IPS DF 4.7 (cell line): ENCODE results near the gene HSD3B7.

Experiments used
- DNase-seq: peaks from one replicate; pipeline ENCODE4 v3.0.0-alpha.2; 2013; ENCODE audit warnings: low spot score; ENCODE audit errors: extremely low read depth

Gene HSD3B7

DNA sequence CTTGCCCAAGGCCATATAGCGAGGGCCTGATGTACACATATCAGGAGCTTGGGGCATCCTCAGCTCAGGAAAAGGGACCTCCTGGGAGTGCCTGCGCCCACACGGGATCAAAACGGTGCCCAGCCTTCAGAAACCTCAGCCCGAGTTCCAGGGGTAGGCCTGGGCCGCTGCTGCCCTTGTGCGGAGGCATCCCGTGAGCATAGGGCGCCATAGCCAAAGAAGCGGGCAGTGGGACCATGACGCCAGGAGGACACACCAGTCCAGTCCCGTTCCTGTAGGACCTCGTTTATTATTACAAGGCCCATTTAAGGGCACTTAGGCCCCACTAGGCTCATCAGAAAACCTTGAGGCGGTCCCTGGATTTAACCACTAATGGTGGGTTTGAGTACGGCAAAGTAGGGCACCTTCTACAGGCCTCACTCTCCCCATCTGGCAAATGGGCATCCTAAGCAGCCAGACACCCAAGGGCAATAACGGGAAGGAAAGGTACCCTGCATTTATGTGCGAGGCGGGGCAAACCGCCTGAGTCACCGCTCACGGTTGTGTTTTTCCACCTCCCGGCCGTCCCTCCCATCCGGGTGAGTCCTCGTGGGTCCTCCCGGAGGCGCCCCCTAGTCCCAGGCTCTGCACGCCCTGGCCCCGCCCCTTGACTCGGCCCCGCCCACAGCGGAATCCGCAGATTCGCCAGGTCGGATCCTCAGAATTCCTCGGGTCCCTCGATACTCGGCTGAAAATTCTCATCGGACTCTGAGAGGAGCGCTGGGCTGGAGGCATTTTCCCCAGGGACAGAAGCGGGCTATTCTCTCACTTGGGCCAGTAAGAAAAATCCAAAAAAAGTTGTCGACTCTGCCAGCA is 28.2 kb upstream of the HSD3B7 start:
- DNase-seq, result no peak

DNA sequence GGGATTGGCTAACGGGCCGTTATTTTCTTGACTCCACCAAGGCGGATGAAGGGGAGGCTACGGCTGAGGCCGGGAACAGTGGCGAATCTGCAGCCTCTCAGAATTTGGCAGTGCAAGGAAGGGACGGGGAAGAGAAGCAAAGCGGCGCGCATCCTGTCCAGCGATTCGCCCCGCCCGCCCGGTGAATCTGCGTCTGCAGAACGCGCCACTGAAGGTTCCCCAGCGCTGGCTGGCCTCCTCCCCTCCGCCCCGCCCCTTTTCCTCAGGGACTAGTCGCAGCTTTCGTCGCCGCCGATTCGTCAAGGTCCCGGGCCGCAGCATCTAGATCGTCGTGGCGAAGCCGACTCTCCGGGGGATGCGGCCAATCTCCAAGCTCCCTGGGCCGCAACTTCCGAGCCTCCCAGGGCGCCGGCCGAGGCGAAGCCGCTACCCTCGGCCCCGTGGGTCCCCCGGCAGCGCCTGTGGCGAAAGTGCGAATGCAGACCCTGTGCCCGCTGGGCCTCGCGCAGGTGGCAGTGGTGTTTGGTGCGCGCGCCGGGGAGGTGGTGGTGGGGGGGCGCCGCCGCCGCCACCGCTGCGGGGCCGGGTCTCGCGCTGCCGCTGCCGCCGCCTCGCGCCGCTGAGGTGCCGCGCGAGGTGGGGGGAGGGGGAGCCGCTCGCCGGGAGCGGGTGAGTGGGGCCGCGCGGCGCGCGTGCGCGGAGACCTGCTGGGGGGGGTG is 27.4 kb upstream of the HSD3B7 start, which contains the start of gene SETD1A:
Gene SETD1A, plus strand, starts transcription at position 299 of the 719 bp plus-strand sequence. CDS start 978 bp downstream, outside the sequence.
- no peak for DNase-seq

DNA sequence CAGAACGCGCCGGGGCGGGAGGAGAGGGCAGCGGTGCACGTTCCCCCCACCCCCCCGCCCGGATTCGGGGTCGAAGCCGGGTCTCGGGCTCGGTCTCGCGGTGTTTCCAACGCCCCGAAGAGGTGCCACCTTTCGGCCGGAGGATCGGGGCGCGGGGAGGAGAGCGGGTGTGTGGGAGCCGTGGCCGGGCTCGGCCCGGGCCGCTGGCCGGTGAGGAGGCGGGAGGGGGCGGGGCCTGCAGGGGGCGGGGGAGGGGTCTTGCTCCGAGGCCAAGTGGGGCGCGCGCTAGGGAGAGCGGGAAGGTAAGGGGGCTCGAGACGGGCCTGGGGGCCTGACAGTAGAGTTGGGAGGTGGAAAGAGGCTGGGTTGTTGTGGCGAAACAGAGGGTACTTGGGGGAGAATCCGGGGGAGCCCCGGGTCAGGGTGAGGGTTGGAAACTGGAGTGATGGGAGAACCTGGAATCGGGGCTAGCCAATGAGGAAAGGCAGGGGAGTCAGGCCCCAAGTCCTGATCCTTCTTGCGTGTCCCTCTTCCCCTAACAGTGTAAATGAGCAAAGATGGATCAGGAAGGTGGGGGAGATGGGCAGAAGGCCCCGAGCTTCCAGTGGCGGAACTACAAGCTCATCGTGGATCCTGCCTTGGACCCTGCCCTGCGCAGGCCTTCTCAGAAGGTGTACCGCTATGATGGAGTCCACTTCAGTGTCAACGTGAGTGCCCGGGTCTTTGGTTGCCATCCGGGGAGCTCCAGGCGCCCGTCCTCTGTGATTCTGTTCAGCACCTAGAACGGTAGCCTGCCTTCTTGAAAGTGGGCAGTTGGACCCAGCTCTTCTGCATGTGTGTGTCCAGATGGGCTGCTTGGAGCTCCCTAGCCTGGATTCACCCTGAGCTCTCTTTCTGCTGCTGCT is 26.6 kb upstream of the HSD3B7 start:
- no peak for DNase-seq

DNA sequence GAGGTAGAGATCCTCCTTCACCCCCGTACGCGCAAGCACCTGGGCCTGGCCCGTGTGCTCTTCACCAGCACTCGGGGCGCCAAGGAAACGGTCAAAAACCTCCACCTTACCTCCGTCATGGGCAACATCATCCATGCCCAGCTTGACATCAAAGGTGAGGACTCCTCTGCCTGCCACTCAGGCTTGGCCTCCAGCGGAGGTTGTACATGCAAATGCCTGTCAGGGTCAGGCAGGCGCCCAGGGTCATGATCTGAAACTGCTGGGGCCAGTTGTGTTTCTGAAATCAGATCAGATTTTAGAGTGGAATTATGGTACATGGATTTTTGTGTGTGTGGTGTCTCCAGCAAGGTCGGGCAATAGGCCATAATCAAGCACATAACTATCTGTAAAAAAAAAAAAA is 23.6 kb upstream of the HSD3B7 start:
- no peak for DNase-seq

DNA sequence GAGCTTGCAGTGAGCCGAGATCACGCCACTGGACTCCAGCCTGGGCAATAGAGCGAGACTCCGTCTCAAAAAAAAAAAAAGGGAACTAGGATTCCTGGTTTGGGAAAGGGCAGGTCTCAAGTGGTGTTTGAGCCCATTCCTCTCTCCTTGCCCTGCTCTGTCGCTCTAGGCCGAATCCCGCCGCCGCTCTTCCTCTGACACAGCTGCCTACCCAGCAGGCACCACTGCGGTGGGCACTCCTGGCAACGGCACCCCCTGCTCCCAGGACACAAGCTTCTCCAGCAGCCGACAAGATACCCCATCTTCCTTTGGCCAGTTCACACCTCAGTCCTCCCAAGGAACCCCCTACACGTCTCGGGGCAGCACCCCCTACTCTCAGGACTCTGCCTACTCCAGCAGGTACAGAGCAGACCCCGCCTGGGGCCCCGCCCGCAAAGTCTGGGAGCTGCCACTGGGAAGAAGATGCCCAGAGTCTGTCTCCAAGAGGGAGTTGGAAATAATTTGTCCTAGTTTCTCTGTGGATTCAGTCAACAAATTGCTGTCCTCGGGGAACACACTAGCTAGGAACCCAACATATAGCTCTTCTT is 21.0 kb upstream of the HSD3B7 start:
- DNase-seq, result no peak

DNA sequence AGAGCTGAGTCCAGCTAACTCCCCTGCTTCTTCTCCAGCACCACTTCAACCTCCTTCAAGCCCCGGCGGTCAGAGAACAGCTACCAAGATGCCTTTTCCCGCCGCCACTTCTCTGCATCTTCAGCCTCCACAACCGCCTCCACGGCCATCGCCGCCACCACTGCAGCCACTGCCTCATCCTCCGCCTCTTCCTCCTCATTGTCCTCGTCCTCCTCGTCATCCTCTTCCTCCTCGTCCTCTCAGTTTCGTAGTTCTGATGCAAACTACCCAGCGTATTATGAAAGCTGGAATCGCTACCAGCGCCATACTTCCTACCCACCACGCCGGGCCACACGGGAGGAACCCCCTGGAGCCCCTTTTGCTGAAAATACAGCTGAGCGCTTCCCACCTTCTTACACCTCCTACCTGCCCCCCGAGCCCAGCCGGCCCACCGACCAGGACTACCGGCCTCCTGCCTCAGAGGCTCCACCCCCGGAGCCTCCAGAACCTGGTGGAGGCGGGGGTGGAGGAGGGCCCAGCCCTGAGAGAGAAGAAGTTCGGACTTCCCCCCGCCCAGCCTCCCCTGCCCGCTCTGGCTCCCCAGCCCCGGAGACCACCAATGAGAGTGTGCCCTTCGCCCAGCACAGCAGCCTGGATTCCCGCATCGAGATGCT is 20.3 kb upstream of the HSD3B7 start:
- DNase-seq, result no peak

DNA sequence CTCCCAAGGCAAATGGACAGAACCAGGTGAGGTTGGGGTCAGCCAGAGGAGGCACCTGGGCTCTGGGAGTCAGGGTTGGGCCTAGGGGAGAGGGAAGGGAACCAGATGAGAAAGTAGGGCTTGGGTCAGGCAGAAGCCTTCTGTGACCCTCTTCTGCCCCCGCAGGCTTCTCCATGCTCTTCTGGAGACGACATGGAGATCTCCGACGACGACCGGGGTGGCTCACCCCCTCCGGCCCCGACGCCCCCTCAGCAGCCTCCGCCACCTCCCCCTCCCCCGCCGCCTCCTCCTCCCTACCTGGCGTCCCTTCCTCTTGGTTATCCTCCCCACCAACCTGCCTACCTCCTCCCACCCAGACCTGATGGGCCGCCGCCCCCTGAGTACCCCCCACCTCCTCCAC is 19.6 kb upstream of the HSD3B7 start:
- DNase-seq, result no peak

DNA sequence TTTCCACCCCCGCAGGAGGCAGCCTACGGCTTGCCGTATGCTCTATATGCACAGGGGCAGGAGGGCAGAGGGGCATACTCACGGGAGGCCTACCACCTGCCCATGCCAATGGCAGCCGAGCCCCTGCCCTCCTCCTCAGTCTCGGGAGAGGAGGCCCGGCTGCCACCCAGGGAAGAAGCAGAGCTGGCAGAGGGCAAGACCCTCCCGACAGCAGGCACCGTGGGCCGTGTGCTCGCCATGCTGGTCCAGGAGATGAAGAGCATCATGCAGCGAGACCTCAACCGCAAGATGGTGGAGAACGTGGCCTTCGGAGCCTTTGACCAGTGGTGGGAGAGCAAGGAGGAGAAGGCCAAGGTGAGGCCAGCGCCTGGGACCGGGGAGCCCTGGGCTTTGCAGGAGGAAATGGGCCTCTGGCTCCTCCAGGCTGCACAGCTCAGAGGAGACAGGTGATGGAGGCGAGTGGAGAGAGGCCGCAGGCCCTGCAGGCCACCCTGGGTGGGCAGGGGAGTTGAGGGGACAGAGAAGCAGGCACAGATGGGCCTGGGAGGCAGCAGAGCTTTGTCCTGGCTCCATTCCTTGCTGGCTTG is 18.9 kb upstream of the HSD3B7 start:
- no peak for DNase-seq

DNA sequence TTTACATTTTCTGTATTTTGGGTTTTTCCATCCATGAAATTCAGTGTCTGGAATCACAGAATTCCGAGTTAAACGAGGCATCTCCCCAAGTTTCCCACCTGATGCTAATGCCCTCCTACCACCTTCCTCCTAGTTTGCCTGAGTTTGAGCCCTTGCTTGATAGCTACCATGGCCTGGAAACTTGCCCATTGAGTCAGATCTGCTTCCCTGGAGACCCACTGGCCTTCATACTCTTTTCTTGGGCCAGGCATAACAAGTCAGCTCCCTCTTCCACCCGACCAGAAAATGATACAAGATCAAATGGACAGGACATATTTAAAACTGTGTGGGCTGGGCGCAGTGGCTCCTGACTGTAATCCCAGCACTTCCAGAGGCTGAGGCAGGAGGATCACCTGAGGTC is 17.2 kb upstream of the HSD3B7 start:
- no peak for DNase-seq

DNA sequence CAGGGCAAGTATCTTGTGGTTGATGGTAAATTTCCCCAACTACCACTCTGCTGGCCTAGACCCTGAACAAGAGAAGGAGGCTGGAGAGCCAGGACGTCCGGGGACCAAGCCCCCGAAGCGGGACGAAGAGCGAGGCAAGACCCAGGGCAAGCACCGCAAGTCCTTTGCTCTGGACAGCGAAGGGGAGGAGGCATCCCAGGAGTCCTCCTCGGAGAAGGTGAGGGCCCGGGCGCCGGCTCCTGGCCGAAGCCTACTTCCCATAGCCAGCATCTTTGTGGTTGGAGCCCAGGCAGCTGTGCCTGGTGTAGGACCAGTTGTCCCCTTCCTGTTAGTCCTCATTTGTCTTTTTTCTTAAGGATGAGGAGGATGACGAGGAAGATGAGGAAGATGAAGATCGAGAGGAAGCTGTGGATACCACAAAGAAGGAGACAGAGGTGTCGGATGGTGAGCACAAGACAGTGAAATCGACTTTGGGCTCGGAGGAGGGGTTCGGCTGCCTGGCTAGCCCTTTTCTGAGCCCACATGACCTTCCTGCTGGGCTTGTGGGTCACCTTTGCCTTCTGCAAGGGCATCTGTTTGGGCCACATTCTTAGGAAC is 15.7 kb upstream of the HSD3B7 start:
- DNase-seq, result no peak

DNA sequence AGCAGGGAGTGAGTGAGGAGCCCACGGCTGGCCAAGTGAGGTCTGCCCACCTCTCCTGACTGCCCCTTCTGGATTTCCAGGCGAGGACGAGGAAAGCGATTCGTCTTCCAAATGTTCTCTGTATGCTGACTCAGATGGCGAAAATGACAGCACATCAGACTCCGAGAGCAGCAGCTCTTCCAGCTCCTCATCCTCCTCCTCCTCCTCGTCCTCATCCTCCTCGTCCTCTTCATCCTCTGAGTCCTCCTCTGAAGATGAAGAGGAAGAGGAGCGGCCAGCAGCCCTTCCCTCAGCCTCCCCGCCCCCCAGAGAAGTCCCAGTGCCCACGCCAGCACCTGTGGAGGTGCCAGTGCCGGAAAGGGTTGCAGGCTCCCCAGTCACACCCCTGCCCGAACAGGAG is 13.7 kb upstream of the HSD3B7 start:
- no peak for DNase-seq

DNA sequence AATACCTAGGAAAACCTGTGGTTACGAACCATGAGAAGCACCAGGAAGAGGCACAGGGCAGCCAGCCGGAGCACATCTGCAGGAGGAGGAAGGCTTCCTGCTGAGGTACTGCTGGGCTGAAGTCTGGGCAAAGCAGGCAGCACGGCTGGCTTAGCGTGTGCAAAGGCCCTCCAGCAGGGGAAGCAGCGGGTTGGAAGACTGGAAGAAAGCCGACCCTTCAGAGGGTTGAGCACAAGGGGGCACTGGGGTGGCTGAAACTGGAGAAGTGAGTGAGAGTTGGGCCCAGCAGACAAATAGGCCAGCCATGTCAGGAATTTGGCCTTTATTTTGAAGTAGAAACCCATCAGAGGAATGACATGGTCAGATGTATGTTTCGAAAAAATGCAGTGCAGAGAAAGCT is 12.1 kb upstream of the HSD3B7 start:
- DNase-seq, result no peak

DNA sequence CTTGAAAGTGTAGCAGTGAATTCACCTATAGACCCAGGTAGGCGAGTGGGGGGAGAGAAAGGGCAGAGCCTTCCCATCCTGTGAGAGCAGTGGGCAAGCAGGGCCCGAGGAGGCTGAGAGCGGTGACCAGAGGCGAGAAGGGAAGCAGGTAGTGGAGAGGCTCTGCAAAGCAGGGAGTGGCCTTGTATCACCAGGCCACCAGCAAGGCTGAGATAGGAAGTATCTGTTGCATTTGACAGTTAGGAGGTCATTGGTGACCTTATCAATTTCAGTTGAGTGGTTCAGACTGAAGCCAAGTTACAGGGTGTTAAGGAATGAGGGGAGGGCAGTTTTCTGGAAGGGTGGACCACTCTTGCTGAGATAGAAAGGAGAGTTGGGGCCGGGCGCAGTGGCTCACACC is 10.7 kb upstream of the HSD3B7 start:
- DNase-seq, result no peak

DNA sequence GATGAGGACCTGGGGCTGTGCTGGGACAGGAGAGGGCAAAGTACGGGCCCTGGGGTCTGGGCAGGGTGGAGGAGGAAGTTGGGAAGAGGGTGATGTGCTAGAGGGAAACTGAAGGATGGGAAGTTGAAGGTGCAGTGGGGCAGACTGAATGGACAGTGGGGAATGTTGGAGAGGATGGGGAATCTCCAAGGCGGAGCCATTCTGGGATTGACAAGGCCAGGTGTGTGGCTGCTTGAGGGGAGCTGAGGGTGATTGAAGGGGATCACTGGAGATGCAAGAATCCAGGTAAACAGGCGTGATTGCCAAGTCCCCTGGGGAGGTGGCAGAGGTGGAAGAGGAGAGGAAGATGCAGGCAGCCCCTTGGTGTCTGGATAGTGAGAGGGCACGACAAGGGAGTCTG is 8.5 kb upstream of the HSD3B7 start:
- no peak for DNase-seq

DNA sequence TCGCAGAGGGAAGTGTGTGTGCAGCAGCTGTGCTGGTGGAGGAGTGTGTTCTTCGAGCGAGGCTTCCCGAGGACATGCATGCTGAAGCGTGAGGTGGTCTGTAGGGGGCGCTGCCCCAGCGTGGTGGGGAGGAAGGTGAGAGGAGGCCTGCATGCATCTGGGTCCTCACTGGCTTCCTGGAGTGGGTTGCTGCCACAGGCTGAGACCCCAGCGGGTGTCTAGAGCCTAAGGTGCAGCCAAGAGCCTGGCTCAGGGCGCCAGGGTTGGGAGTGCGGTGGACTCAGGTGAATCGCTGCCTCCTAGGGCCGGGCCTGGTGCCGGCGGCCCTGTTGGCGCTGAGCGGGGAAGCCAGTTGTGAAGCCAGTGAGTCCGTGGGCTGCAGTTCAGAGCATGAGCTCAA is 7.5 kb upstream of the HSD3B7 start:
- no peak for DNase-seq

DNA sequence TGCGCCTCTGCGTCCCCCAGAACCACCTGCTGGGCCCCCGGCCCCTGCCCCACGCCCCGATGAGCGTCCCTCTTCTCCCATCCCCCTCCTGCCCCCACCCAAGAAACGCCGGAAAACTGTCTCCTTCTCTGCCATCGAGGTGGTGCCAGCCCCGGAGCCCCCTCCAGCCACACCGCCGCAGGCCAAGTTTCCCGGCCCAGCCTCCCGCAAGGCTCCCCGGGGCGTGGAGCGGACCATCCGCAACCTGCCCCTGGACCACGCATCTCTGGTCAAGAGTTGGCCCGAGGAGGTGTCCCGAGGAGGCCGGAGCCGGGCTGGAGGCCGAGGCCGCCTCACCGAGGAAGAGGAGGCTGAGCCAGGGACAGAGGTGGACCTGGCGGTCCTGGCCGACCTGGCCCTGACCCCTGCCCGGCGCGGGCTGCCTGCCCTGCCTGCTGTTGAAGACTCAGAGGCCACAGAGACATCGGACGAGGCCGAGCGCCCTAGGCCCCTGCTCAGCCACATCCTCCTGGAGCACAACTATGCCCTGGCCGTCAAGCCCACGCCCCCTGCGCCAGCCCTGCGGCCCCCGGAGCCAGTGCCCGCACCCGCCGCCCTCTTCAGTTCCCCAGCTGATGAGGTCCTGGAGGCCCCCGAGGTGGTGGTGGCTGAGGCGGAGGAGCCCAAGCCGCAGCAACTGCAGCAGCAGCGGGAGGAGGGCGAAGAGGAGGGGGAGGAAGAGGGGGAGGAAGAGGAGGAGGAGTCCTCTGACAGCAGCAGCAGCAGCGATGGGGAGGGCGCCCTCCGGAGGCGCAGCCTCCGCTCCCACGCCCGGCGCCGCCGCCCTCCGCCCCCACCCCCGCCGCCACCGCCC is 5.6 kb upstream of the HSD3B7 start:
- DNase-seq, result no peak

DNA sequence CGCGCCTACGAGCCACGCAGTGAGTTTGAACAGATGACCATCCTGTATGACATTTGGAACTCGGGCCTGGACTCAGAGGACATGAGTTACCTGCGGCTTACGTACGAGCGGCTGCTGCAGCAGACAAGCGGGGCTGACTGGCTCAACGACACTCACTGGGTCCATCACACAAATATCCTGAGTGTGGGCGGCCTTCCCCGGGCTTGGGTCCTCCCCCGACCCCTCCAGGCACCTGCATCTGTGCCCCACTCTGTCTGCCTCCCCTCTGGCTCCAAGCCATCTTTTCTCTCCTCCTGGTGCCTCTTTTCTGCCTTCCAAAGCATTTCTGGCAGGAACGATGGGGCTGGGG is 5.0 kb upstream of the HSD3B7 start:
- no peak for DNase-seq

DNA sequence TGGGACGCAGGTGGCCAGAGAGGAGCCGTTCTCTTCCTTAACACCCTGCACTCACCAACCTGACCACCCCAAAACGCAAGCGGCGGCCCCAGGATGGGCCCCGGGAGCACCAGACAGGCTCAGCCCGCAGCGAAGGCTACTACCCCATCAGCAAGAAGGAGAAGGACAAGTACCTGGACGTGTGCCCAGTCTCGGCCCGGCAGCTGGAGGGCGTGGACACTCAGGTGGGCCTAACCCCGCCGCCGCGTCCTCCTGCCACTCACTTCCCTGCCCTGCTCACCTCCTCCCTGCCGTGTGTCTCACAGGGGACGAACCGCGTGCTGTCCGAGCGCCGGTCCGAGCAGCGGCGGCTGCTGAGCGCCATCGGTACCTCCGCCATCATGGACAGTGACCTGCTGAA is 4.6 kb upstream of the HSD3B7 start:
- no peak for DNase-seq

DNA sequence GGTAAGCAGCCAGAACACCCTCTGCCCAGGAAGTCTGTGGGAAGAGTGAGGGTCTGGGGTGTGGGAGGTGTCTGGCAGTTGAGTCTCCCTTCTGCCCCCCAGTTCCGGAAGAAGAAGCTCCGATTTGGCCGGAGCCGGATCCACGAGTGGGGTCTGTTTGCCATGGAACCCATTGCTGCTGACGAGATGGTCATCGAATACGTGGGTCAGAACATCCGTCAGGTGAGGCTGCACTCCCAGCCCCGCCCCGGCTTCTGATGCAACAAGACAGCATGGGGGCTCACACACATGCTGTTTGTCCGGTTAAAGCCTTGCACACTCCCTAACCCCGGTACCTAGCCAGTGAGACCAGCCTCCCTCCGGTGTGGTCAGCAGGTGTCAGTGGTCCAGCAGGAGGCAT is 4.0 kb upstream of the HSD3B7 start:
- DNase-seq, result no peak
